NCI-H2029 (cell line): ENCODE results near the gene GRHL1.
"Not testable (repeated sequence)": the region's sequence is repeated elsewhere in the genome, so short reads cannot be mapped to it uniquely, and the experiment has no call there.

Source experiments
- DNase-seq: peaks from one replicate; lab custom pipeline; 2025; lab: John Stamatoyannopoulos, UW

Gene GRHL1

DNA sequence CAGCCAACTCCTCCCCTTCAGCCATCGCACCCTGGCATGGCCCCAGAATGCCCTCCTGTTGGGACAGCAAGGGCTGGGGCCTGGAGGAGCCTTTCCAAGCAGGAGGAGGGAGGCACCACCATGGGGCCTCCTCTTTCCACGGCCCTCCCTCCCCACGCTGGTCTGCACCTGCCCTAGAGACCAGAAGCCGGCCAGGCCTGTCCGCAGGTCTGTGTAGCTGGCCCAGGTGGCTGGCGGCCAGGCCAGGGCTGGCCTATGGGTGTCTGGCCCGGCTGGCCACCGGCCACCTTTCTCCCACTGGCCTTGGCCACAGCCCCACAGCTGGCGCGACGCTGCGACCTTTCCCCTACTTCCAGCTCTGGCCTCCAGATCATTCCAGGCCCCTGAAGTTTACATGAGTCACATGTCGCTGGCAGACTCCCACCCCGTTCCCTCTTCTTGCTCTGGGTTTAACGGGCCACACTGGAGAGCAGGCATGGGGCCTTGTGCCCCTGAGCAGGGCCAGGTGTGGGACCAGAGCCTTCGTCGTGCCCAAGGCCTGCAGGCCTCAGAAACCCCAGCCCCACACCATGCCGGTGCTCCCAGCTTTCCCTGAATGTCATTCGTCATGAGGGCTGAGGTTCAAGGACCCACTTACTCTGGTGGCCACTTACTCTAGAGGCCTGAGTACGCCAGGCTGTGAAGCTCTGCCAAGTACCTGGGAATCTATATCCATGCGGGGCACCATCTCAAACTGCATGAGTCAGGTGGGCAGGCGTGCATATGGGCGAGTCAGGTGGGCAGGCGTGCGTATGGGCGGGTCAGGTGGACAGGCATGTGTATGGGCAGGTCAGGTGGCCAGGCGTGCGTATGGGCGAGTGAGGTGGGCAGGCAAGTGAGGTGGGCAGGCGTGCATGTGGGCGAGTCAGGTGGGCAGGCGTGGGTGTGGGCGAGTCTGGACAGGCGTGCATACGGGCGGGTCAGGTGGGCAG lies 58.6 kb downstream of the GRHL1 start:
- DNase-seq, result peak; percentile 55

- DNase-seq, result not testable (repeated sequence)
Measured at GRCh38 chr2:10010861-10011605, 59.5 kb downstream of the GRHL1 start.

DNA sequence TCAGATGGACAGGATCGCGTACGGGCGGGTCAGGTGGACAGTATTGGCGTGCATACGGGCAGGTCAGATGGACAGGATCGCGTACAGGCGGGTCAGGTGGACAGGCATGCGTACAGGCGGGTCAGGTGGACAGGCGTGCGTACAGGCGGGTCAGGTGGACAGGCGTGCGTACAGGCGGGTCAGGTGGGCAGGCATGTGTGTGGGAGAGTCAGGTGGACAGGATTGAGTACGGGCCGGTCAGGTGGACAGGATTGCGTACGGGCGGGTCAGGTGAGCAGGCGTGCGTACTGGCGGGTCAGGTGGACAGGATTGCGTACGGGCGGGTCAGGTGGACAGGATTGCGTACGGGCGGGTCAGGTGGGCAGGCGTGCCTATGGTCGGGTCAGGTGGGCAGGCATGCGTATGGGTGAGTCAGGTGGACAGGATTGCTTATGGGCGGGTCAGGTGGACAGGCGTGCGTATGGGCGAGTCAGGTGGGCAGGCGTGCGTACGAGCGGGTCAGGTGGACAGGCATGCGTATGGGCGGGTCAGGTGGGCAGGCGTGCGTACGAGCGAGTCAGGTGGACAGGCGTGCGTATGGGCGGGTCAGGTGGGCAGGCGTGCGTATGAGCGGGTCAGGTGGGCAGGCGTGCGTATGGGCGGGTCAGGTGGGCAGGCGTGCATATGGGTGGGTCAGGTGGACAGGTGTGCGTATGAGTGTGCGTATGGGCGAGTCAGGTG lies 60.3 kb downstream of the GRHL1 start:
- not testable (repeated sequence) for DNase-seq

GRCh38 chr2:10012366-10012962 lies 61.0 kb downstream of the GRHL1 start:
- not testable (repeated sequence) for DNase-seq

- no peak for DNase-seq
Measured at GRCh38 chr2:10012963-10013461, 61.5 kb downstream of the GRHL1 start.

- DNase-seq, result not testable (repeated sequence)
Measured at GRCh38 chr2:10013651-10014417, 62.3 kb downstream of the GRHL1 start.

DNA sequence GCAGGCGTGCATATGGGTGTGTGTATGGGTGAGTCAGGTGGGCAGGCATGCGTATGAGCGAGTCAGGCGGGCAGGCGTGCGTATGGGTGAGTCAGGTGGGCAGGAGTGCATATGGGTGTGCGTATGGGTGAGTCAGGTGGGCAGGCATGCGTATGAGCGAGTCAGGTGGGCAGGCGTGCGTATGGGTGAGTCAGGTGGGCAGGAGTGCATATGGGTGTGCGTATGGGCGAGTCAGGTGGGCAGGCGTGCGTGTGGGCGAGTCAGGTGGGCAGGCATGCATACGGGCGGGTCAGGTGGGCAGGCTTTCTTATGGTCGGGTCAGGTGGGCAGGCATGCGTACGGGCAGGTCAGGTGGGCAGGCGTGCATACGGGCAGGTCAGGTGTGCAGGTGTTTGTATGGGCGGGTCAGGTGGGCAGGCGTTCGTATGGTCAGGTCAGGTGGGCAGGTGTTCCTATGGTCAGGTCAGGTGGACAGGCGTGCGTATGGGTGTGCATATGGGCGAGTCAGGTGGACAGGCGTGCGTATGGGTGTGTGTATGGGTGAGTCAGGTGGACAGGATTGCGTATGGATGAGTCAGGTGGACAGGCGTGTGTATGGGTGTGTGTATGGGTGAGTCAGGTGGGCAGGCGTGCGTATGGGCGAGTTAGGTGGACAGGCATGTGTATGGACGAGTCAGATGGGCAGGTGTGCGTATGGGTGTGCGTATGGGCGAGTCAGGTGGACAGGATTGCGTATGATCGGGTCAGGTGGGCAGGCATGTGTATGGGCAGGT lies 63.1 kb downstream of the GRHL1 start:
- DNase-seq, result no peak

DNA sequence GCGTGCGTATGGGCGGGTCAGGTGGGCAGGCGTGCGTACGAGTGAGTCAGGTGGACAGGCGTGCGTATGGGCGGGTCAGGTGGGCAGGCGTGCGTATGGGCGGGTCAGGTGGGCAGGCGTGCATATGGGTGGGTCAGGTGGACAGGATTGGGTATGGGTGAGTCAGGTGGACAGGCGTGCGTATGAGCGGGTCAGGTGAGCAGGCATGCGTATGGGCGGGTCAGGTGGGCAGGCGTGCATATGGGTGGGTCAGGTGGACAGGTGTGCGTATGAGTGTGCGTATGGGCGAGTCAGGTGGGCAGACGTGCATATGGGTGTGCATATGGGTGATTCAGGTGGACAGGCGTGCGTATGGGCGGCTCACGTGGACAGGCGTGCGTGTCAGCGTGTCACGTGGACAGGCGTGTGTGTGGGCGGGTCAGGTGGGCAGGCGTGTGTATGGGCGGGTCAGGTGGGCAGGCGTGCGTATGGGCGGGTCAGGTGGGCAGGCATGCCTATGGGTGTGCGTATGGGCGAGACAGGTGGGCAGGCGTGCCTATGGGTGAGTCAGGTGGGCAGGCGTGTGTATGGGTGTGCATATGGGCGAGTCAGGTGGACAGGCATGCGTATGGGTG lies 64.0 kb downstream of the GRHL1 start:
- DNase-seq, result not testable (repeated sequence)

DNA sequence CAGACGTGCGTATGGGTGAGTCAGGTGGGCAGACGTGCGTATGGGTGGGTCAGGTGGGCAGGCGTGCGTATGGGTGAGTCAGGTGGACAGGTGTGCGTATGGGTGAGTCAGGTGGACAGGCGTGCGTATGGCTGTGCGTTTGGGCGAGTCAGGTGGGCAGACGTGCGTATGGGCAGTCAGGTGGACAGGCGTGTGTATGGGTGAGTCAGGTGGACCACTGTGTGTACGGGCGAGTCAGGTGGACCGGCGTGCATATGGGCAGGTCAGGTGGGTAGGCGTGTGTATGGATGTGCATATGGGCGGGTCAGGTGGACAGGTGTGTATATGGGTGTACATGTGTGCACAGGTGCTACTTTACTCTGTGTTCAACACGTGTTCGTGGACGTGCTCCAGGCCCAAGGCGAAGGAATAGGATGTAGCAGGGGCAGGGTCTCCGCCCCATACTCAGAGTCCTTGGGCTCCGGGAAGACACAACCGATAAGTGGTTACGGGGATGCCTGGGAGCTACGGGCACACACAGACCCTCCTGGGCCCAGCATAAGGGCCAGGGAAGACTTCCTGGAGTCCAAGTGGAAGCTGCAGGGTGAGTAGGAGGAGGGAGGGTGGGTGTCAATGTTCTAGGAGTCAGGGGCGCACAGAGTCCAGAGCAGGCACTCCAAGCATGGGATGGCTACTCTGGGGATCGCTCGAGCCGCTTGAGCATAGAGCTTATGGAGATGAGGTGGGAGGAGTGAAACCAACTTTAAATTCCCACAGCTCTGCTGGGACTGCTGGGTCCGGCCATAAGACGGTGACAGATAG lies 64.7 kb downstream of the GRHL1 start:
- no peak for DNase-seq

DNA sequence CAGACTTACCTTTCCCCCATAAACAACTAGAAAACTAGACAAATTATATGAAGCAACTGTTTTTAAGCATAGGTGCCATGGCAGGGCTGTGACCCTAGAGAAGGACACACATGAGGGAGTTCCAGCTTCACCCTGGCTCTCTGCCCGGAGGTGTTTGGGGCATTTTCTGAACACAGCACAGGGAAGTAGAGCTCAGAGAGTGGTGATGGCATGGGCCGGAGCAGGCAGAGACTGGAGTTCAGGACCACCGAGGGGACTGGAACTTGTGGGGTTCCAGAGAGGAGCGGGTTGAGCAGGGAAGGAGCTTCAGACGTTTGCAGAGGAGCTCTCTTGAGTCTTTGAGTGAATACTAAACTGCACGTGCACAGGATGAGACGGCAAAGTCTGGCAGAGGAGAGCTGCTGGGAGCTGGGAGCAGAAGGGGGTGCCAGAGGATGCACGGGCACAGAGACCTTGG lies 65.3 kb downstream of the GRHL1 start:
- DNase-seq, result no peak

DNA sequence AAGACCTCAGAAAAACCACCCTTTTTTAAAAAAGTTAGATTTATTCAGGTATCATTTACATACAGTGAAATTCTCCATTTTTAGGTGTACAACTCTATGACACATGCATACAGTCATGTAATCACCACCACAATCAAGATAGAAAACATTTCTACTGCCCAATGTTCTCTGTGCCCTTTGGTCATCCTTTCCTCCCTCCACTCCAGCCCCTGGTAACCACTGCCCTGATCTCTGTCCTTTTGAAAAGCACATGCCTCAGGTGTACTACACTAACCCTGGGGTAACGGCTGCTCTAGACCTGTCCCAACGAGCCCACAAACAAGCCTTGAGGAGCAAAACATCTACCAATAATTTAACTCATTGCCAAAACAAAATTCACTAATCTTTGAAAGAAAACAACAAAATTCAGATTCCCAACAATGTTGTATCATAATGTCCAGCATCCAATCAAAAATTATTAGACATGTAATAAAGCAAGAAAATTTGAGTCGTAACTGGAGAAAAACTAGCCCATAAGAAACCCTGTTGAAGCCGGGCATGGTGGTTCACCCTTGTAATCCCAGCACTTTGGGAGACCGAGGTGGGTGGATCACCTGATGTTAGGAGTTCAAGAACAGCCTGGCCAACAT lies 65.9 kb downstream of the GRHL1 start:
- no peak for DNase-seq

DNA sequence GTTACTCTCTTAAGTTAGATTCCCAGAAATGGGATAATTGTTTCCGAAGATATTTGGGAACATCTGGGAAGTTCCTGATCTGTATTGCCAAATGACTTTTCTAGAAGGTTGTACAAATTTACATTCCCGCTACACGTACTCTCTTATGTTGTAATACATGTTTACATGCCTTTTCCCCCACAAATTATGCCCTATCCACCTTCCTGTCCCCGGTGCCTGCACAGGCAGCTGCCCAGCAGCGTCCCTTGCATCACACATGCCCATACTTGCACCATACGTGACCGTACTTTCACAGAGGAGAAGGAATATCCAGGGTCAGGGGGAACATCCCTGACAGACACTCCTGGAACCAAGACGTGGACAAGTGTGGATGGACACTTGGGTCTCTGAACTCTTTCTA lies 67.7 kb downstream of the GRHL1 start:
- no peak for DNase-seq

- no peak for DNase-seq
Measured at GRCh38 chr2:10019602-10020400, 68.3 kb downstream of the GRHL1 start.

DNA sequence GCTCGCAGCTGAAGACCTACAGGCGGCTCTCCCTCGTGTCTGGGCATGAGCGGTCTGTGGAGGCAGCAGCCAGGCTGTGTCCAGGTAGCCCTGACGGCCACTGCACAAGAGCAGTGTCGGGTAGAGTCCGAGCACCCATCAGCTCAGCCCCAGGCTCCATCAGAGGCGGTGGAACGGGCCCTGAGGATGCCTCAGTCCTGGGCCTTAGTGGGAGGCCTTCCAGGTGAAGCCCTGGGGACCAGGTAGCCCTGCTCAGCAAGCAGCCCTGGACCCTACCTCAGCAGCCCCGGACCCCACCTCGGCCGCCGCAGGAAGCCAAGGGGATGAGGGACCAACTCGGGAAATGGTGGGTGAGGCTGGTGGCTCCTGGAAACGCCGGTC lies 70.5 kb downstream of the GRHL1 start:
- no peak for DNase-seq

- DNase-seq, result no peak
Measured at GRCh38 chr2:10022445-10022844, 71.0 kb downstream of the GRHL1 start.

DNA sequence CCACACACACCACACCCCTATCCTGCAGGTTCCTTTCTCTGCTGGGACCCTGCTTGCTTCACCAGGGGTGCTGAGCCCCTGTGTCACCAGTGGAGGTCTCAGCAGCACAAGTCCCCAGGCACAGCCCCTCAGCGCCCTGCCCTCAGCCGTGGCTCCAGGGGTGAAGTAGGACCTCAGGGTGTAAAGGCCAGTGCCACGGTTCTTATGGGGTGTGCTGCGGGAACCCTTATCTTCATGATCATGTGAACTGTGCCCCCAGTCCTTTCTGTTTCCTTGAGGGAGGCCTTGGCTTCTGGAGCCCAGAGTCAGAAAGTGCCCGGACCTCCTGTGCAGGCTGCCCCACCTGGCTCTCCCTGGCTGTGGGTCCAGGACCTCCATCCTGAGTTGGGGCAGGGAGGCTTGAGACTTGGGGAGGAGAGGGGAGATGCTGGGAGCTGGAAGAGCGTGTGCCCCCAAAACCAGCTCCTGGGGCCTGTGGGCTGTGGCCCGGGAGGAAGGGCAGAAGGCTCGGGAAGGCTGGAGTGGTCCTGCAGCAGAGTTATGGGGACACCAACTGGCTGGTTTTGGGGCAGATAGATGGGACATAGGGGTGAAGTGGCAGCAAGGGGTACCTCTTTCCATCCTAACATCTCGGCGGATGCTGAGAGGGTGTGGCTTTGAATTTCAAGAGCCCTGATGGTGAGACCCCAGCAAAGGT lies 71.6 kb downstream of the GRHL1 start:
- no peak for DNase-seq
